Kidney epithelial cell (primary cell): ENCODE data around the gene TXN. TPM values are rescaled to one million over a fixed set of nuclear protein-coding genes. Genes with fewer than 3 reads are reported as not detected.
A peak's percentile ranks its signal among the peaks of the same experiment; 100 is the strongest.

Experiments
- DNase-seq: peaks from one replicate; pipeline ENCODE4 v3.0.0-alpha.2; 2010; ENCODE audit warnings: low read depth
- H3K27me3 ChIP-seq: 2 replicates; pipeline ENCODE4 v1.6.0; 2011; ENCODE audit warnings: low read length; ENCODE audit not compliant: control insufficient read depth, insufficient read depth
- H3K36me3 ChIP-seq: 2 replicates; pipeline ENCODE4 v1.5.1; 2011; ENCODE audit warnings: low read length; ENCODE audit not compliant: control insufficient read depth, insufficient read depth
- H3K4me3 ChIP-seq: 2 replicates; pipeline ENCODE4 v1.5.1; 2011; ENCODE audit warnings: low read depth, mild to moderate bottlenecking, control low read depth, low read length
- total RNA-seq: library from RNA; depleted of rRNA; stranded (reverse); fragments of >200 nt; gene quantifications from 2 replicates; pipeline ENCODE4 v1.2.3, GENCODE V29; 2015
- TF ChIP-seq, protein P1 (sequence below): IDR thresholded peaks from 2 replicates; pipeline ENCODE4 v1.5.1; 2011; ENCODE audit warnings: mild to moderate bottlenecking, moderate library complexity, low read length, control low read depth, inconsistent platforms; ENCODE audit not compliant: insufficient read depth, poor library complexity, severe bottlenecking

TXN gene
- total RNA-seq, 1 donor from 2014 or later, result 321 TPM

DNA sequence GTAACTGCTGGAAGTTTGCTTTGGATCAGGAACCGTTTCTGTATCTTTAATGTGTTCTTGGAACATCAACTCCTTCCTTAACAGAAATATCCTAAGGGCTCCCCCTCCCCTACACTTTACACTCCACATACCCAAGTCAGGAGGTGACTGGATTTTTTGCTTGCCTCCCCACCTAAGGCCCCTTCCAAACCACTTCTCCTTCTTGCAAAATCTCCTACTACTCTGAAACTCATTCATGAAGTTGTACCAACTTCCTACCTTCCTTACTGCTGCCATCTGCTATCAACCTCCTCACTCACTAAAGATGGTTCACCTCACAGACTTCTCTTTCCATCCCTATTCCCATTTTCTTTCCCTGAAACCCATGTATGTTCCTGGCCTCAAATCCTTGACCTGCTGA lies 16.1 kb downstream of the TXN start:
- TF ChIP-seq, protein P1, sequence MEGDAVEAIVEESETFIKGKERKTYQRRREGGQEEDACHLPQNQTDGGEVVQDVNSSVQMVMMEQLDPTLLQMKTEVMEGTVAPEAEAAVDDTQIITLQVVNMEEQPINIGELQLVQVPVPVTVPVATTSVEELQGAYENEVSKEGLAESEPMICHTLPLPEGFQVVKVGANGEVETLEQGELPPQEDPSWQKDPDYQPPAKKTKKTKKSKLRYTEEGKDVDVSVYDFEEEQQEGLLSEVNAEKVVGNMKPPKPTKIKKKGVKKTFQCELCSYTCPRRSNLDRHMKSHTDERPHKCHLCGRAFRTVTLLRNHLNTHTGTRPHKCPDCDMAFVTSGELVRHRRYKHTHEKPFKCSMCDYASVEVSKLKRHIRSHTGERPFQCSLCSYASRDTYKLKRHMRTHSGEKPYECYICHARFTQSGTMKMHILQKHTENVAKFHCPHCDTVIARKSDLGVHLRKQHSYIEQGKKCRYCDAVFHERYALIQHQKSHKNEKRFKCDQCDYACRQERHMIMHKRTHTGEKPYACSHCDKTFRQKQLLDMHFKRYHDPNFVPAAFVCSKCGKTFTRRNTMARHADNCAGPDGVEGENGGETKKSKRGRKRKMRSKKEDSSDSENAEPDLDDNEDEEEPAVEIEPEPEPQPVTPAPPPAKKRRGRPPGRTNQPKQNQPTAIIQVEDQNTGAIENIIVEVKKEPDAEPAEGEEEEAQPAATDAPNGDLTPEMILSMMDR, result no peak
- H3K27me3 ChIP-seq, result no peaks in the 10 kb centered on the region

DNA sequence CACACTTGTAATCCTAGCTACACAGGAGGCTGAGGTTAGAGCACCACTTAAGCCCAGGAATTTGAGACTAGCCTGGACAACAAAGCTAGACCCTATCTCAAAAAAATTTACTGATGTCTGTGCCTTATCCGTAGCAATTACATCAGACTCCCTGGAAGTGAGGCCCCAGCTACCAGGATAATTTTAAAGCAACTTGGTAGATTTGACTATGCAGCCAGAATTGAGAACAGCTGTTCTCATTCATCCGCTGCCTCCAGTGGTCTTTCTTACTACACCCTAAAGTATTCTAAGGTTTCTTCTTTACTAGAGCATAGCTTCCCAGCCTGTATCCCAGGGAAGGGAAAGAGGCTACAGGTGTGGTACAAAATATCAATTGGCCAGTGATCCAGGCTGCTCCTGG lies 28.0 kb downstream of the TXN start:
- Histone ChIP-seq H3K36me3 (no peaks in the 10 kb centered on the region), H3K27me3 (no peaks in the 10 kb centered on the region), H3K4me3 (no peak overlapping the region)
- TF ChIP-seq, protein P1, result no peak
- DNase-seq, result no peak

More for the DNA sequence above, 16.1 kb downstream of the TXN start:
- DNase-seq, result no peak
- Histone ChIP-seq H3K36me3 (no peaks in the 10 kb centered on the region), H3K4me3 (no peak overlapping the region)

DNA sequence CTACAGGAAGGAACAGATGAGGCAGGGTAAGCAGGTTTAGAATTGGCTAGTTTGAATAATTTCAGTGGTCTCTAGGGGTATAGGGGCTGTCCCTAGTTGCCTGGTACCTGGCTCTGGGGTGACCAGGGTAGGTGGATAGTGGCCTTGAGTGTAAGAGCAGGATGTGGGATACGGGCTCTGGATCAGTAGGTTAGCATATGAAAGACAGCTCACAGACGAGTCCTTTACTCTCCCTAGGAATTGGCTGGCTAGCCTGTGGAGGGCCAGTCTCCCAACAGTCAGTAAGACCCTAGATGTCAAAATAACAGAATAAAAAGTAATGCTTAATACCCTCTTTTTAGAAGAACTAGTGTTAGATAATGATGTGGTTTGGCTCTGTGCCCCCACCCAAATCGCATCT lies 31.7 kb downstream of the TXN start:
- DNase-seq, result no peak

GRCh38 chr9:110220809-110221208 lies 35.5 kb downstream of the TXN start:
- H3K36me3 ChIP-seq, result no peaks in the 10 kb centered on the region

More for the DNA sequence above, 31.7 kb downstream of the TXN start:
- Histone ChIP-seq H3K36me3 (no peaks in the 10 kb centered on the region), H3K27me3 (no peaks in the 10 kb centered on the region), H3K4me3 (no peak overlapping the region)
- TF ChIP-seq, protein P1, result no peak

DNA sequence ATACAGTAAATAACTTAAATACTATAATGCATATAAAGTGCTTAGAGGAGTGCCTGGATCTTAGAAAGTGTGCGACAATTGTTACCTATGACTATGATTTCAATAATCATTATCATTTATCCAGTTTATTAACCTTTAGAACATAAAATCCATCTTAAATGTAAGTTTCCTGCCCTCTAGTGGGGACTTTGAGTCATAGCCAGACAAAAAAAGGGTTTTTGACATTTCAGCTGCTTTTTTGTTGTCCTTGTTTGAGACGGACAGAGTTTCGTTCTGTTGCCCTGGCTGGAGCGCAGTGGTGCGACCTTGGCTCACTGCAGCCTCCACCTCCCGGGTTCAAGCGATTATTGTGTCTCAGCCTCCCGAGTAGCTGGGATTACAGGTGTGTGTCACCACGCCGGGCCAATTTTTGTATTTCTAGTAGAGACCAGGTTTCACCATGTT lies 38.6 kb downstream of the TXN start:
- Histone ChIP-seq H3K27me3 (no peaks in the 10 kb centered on the region), H3K36me3 (no peaks in the 10 kb centered on the region), H3K4me3 (no peak overlapping the region)
- peak; percentile 5 for DNase-seq
- TF ChIP-seq, protein P1, result peak; percentile 62

More at GRCh38 chr9:110220809-110221208, 35.5 kb downstream of the TXN start:
- TF ChIP-seq, protein P1, result no peak
- no peak for DNase-seq
- H3K4me3 ChIP-seq, result no peak overlapping the region
- H3K27me3 ChIP-seq, result no peaks in the 10 kb centered on the region

GRCh38 chr9:110214586-110215355 lies 41.5 kb downstream of the TXN start:
- Histone ChIP-seq H3K36me3 (no peaks in the 10 kb centered on the region), H3K4me3 (no peak overlapping the region), H3K27me3 (no peaks in the 10 kb centered on the region)
- TF ChIP-seq, protein P1, result no peak
- no peak for DNase-seq
